Panc1 (cell line): Measurements from ENCODE around the gene STAT4. TPM values are rescaled to one million over a fixed set of nuclear protein-coding genes. Genes with fewer than 3 reads are reported as not detected.
A peak's percentile ranks its signal among the peaks of the same experiment; 100 is the strongest.
"Not testable (repeated sequence)": the region's sequence is repeated elsewhere in the genome, so short reads cannot be mapped to it uniquely, and the experiment has no call there.

Experiments used
- ATAC-seq: fragments of 200-7000 bp; cut with Tn5 transposase; 2 replicates; pipeline ENCODE4 v1.9.1; 2020; ENCODE audit warnings: mild to moderate bottlenecking, moderate library complexity
- BruUV-seq: library from RNA; stranded (reverse); fragments of 400-500 nt; replicated peaks from 2 replicates; lab custom pipeline; 2021; lab: Mats Ljungman, UMichigan
- CTCF ChIA-PET: fragments of 300-600 bp; sonication (Branson Sonifier 250); formaldehyde crosslinking; loops from one replicate; lab custom pipeline; 2022; ENCODE audit warnings: antibody characterized with exemption; lab: Charles Lee
- POLR2A ChIA-PET: fragments of 300-600 bp; sonication (Branson Sonifier 250); formaldehyde crosslinking; loops from one replicate; lab custom pipeline; 2022; ENCODE audit warnings: antibody characterized with exemption; lab: Charles Lee
- DNase-seq: peaks from one replicate; pipeline ENCODE4 v3.0.0-alpha.2; 2010; ENCODE audit warnings: low read depth, low spot score
- H3K27ac ChIP-seq: 2 replicates; pipeline ENCODE4 v1.5.1; 2011; ENCODE audit warnings: mild to moderate bottlenecking, low read length, inconsistent platforms
- H3K27me3 ChIP-seq: fragments of 200-500 bp; sonication (Bioruptor generic); 2 replicates; pipeline ENCODE4 v1.6.0; 2014; ENCODE audit warnings: low read length, inconsistent platforms; ENCODE audit not compliant: control insufficient read depth, insufficient read depth
- H3K36me3 ChIP-seq: fragments of 200-500 bp; sonication (Bioruptor generic); 2 replicates; pipeline ENCODE4 v1.5.1; 2014; ENCODE audit warnings: inconsistent platforms, mild to moderate bottlenecking, low read length, moderate library complexity; ENCODE audit not compliant: control insufficient read depth, insufficient read depth
- H3K4me1 ChIP-seq: 2 replicates; pipeline ENCODE4 v1.5.1; 2011; ENCODE audit warnings: inconsistent platforms, mild to moderate bottlenecking, low read length, moderate library complexity; ENCODE audit not compliant: control insufficient read depth, insufficient read depth
- H3K4me3 ChIP-seq, 2 experiments: 2 replicates each; pipeline ENCODE4 v1.5.1; 2011 to 2012; ENCODE audit warnings: low read depth in 2 of 2, low read length in 2 of 2, mild to moderate bottlenecking in 2 of 2, inconsistent platforms in 1 of 2, moderate library complexity in 1 of 2
- H3K9me3 ChIP-seq: fragments of 200-500 bp; sonication (Bioruptor generic); 2 replicates; pipeline ENCODE4 v1.5.1; 2014; ENCODE audit warnings: low read depth, mild to moderate bottlenecking, inconsistent platforms, low read length, moderate library complexity; ENCODE audit not compliant: control insufficient read depth, insufficient read depth
- CTCF ChIP-seq: fragments of 450-650 bp; IDR thresholded peaks from 2 replicates; pipeline ENCODE4 v1.5.1; 2017; ENCODE audit warnings: mild to moderate bottlenecking
- POLR2AphosphoS5 ChIP-seq: IDR thresholded peaks from 2 replicates; pipeline ENCODE4 v1.6.1; 2012; ENCODE audit warnings: mild to moderate bottlenecking, low read depth, low read length, moderate library complexity
- REST ChIP-seq, 2 experiments: IDR thresholded peaks; 2 replicates each; pipeline ENCODE4 v1.6.1; 2011 to 2012; ENCODE audit warnings: low read depth in 2 of 2, control low read depth in 1 of 2, low read length in 1 of 2, mild to moderate bottlenecking in 1 of 2, moderate library complexity in 1 of 2; ENCODE audit not compliant: insufficient read depth in 1 of 2
- SIN3A ChIP-seq: IDR thresholded peaks from 2 replicates; pipeline ENCODE4 v1.6.1; 2012; ENCODE audit warnings: low read depth, mild to moderate bottlenecking, low read length, moderate library complexity, borderline replicate concordance; ENCODE audit not compliant: insufficient read depth
- TCF7L2 ChIP-seq: IDR thresholded peaks from 2 replicates; pipeline ENCODE4 v1.6.1; 2011; ENCODE audit warnings: mild to moderate bottlenecking, low read depth, low read length, inconsistent platforms
- in situ Hi-C: cut with HindIII; loops from 2 replicates; pipeline ENCODE4 v1.10.0; 2016; ENCODE audit warnings: low sequenced_read_pairs, low pct_unique_long_range_greater_than_20kb
- intact Hi-C: fragments of 100-400 bp; cut with micrococcal nuclease; formaldehyde crosslinking; loops from one replicate; pipeline ENCODE4 v1.10.0; 2022; ENCODE audit not compliant: unreplicated experiment
- total RNA-seq: library from RNA; stranded (reverse); gene quantifications from one replicate; pipeline ENCODE4 v1.2.1, GENCODE V29; 2021; ENCODE audit not compliant: unreplicated experiment

Gene STAT4
- total RNA-seq, 1 experiment from 2014 or later, result 0.05 TPM

DNA sequence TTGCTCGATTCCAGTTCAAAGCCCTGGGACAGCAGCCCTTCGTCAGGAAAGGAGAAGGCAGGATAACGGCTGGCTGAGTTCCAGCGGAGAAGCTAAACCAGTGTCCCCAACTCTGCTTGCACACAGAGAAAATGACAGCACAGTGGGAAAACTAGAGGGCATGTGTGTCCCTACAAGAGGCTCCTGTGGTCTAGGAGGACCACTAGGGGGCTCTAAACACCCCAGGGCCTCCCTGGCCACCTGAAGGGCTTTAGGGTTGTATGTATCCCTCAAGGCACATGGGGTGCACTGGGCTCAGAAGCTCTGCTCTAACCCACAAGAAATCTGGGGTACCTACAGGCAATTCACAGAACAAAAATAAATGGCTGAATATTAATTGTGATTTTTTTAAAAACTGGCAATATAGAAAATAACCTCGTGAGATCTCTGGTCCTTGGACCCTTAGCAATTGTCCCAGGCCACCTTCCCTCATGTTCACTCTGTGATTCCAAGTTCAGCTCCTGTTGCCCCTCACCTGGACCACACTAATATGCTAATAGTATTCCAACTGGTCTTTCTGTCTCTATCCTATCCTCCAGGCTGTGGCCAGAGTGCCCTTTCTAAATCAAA is 154.4 kb downstream of the STAT4 start:
- no peak for TF ChIP-seq TCF7L2
- peak; percentile 86 for TF ChIP-seq CTCF
- no peaks in the 10 kb centered on the region for H3K27me3 ChIP-seq
- BruUV-seq, result no TSS peak
- no peaks in the 10 kb centered on the region for H3K4me1 ChIP-seq
- H3K4me3 ChIP-seq, result no peak overlapping the region
- H3K27ac ChIP-seq, result no peak overlapping the region
- ChIA-PET CTCF (no interaction called here), POLR2A (no interaction called here)
- H3K36me3 ChIP-seq, result peaks cover 38% of the 10 kb centered on the region
- H3K9me3 ChIP-seq, result no peaks in the 10 kb centered on the region
- DNase-seq (no peak), ATAC-seq (peak; percentile 97)
- in situ Hi-C loops, result no loop called here
- intact Hi-C loops, result no loop called here

GRCh38 chr2:190995315-190995714 is 155.5 kb downstream of the STAT4 start:
- H3K4me1 ChIP-seq, in situ Hi-C loops, BruUV-seq, H3K9me3 ChIP-seq, H3K4me3 ChIP-seq, DNase-seq, CTCF ChIA-PET, ATAC-seq, intact Hi-C loops, H3K27ac ChIP-seq, H3K27me3 ChIP-seq, POLR2A ChIA-PET: not testable (repeated sequence)
- H3K36me3 ChIP-seq, result peaks cover 44% of the 10 kb centered on the region

- Histone ChIP-seq H3K4me3 (no peak overlapping the region), H3K9me3 (no peaks in the 10 kb centered on the region), H3K36me3 (peaks cover 44% of the 10 kb centered on the region), H3K27me3 (no peaks in the 10 kb centered on the region), H3K27ac (no peak overlapping the region), H3K4me1 (no peaks in the 10 kb centered on the region)
- BruUV-seq, result no TSS peak
- intact Hi-C loops, result no loop called here
- no peak for DNase-seq
- no peak for ATAC-seq
- TF ChIP-seq TCF7L2 (no peak), REST (IDR thresholded peaks at IDR 0.05; ENCODE audit: insufficient read depth in 1 of 2, low read depth in 2 of 2, low read length in 1 of 2) (no peak), SIN3A (no peak), POLR2AphosphoS5 (no peak), CTCF (no peak)
- ChIA-PET CTCF (no interaction called here), POLR2A (no interaction called here)
- in situ Hi-C loops, result no loop called here
These were observed 156.6 kb downstream of the STAT4 start for GRCh38 chr2:190994148-190994547.
